HG03469 (cell line): ENCODE results near the gene CPVL.

ENCODE experiments used
- ATAC-seq: cut with Tn5 transposase; IDR thresholded peaks from one replicate; pipeline ENCODE4 v1.9.1; 2021; ENCODE audit warnings: mild to moderate bottlenecking, moderate library complexity, moderate number of reproducible peaks; ENCODE audit not compliant: unreplicated experiment

Gene CPVL

GRCh38 chr7:28954946-28955345 lies 191.4 kb downstream of the CPVL start:
- no peak for ATAC-seq

DNA sequence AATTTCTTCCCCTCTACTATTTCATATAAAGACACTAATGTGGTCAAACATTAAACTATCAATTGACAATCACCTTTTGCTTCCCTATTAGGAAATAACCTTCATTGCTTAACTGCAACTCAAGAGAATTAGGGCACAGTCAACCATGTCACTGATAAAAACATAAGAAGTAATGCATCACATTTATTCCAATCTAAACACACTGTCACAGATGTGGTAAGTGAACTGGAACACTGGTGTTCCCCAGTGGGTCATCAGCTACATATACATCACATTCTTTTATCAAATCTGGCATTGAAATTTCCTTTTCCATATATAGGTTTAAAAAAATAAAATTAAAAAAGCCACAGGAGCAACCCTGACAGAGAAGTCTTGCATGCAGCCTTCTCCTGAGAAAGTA lies 191.9 kb downstream of the CPVL start:
- ATAC-seq = no peak

DNA sequence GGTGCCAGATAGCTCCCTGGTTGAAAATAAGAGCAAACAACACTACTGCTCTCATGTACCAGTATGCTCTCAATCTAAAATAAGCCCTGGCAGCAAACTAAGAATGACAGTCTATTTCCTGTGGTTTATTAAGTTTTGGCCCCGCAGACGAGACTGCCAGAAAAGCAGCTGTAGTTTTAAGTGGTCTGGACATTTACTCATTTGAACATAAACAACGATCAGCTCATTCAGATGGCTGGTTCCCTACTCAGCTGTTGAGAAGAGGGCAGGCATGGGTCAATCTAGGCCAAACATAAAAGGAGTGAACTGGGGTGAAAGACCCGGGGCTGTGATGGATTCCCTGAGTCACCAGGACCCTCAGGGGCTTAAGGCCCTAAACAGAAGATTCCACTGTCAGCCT lies 192.7 kb downstream of the CPVL start:
- ATAC-seq = no peak
